GM12873 (cell line): ENCODE measurements around the gene DENND6B.

ENCODE experiments used
- CTCF ChIP-seq: IDR thresholded peaks from 2 replicates; pipeline ENCODE4 v1.5.1; 2012; ENCODE audit warnings: low read depth, mild to moderate bottlenecking, moderate library complexity, low read length, control low read depth; ENCODE audit not compliant: insufficient read depth; ENCODE audit errors: missing control alignments

The DENND6B gene

GRCh38 chr22:50343541-50343935 lies 16.7 kb upstream of the DENND6B start:
- no peak for TF ChIP-seq CTCF

GRCh38 chr22:50342651-50343540 lies 16.1 kb upstream of the DENND6B start, which contains the start of gene PPP6R2:
PPP6R2 (plus strand) TSS chr22:50343327; CDS start chr22:50393909, 50,582 bp downstream.
- TF ChIP-seq CTCF: no peak

GRCh38 chr22:50341977-50342650 lies 15.3 kb upstream of the DENND6B start:
- TF ChIP-seq CTCF: peak; percentile 91

GRCh38 chr22:50339945-50340879 lies 13.4 kb upstream of the DENND6B start:
- TF ChIP-seq CTCF: no peak

- TF ChIP-seq CTCF: no peak
Observed at GRCh38 chr22:50338860-50339462, 12.1 kb upstream of the DENND6B start.

- no peak for TF ChIP-seq CTCF
Observed at GRCh38 chr22:50338042-50338573, 11.3 kb upstream of the DENND6B start.
